Fibroblast of lung (primary cell): ENCODE results near the gene PTGDS.

Source experiments
- EZH2 ChIP-seq: IDR thresholded peaks from 2 replicates; pipeline ENCODE4 v1.5.1; 2012; ENCODE audit warnings: low read length, control low read depth, mild to moderate bottlenecking; ENCODE audit errors: missing control alignments
- TF ChIP-seq, protein P1 (sequence below), 2 donors: IDR thresholded peaks in 1 of 2; conservative IDR thresholded peaks in 1 of 2; 1 replicate in 1 of 2; 2 replicates in 1 of 2; pipeline ENCODE4 v1.5.1; 2011 to 2012; ENCODE audit warnings: low read length in 2 of 2, control low read depth in 1 of 2, inconsistent platforms in 1 of 2, low read depth in 1 of 2, mild to moderate bottlenecking in 1 of 2

DNA sequence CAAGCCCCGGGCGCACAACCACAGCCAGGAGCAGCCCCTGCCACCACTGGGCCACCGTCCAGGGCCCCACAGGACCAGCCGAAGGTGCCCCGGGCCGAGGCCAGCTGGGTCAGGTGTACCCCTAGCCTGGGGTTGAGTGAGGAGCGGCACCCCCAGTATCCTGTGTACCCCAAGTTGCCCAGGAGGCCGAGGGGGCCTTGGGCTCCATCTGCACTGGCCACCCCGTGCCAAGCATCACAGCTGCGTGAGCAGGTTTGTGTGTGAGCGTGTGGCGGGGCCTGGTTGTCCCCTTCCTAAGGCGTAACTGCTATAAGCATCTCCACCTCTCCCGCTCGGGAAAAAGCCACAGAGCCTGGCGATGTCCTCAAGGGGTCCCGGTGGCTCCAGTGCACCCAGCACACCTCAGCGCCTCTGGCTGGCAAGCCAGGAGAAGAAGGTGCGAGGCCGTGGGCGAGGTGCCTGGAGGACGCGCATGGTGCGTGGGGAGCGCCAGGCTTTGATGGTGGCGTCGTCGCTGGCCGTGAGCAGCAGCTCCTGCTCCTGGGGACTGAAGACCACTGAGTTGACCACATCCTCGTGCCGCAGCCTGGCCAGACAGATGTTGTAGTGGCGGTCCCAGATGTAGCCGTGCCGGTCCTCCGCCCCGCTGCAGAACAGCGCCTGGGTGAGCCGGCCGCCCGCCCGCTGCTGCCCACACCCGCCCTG, 36.6 kb upstream of the PTGDS start:
- TF ChIP-seq, protein P1, sequence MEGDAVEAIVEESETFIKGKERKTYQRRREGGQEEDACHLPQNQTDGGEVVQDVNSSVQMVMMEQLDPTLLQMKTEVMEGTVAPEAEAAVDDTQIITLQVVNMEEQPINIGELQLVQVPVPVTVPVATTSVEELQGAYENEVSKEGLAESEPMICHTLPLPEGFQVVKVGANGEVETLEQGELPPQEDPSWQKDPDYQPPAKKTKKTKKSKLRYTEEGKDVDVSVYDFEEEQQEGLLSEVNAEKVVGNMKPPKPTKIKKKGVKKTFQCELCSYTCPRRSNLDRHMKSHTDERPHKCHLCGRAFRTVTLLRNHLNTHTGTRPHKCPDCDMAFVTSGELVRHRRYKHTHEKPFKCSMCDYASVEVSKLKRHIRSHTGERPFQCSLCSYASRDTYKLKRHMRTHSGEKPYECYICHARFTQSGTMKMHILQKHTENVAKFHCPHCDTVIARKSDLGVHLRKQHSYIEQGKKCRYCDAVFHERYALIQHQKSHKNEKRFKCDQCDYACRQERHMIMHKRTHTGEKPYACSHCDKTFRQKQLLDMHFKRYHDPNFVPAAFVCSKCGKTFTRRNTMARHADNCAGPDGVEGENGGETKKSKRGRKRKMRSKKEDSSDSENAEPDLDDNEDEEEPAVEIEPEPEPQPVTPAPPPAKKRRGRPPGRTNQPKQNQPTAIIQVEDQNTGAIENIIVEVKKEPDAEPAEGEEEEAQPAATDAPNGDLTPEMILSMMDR (conservative IDR thresholded peaks at IDR 0.05 in 1 of 2, IDR thresholded peaks at IDR 0.05 in 1 of 2; ENCODE audit: low read depth in 1 of 2, low read length in 2 of 2): no peak
- no peak for TF ChIP-seq EZH2
